Lower leg skin (tissue), 4 donors: ENCODE results near the gene NEO1. TPM values are rescaled to one million over a fixed set of nuclear protein-coding genes. Genes with fewer than 3 reads are reported as not detected.

Source experiments
- DNase-seq, 2 donors: peaks; one replicate each; pipeline ENCODE4 v3.0.0-alpha.2; 2019; ENCODE audit warnings: low spot score in 2 of 2
- H3K4me3 ChIP-seq: fragments of 200-600 bp; sonication (generic); 2 replicates; pipeline ENCODE4 v1.5.1; 2017; ENCODE audit warnings: mild to moderate bottlenecking, low read depth; ENCODE audit not compliant: poor library complexity, severe bottlenecking
- CTCF ChIP-seq, 3 donors: fragments of 450-650 bp; IDR thresholded peaks; one replicate each; pipeline ENCODE4 v1.5.1; 2016; ENCODE audit warnings: antibody characterized with exemption in 3 of 3, mild to moderate bottlenecking in 3 of 3, moderate library complexity in 2 of 3
- POLR2A ChIP-seq, 2 donors: fragments of 450-650 bp; IDR thresholded peaks; one replicate each; pipeline ENCODE4 v1.6.1; 2016 to 2017; ENCODE audit warnings: antibody characterized with exemption in 2 of 2, mild to moderate bottlenecking in 1 of 2, moderate library complexity in 1 of 2
- WGBS, 2 donors: methylation state at CpG; one replicate each; pipeline ENCODE4 v1.1.5; 2018; 5-methylcytosine and 5-hydroxymethylcytosine counted together
- intact Hi-C: fragments of 100-400 bp; cut with DNase I; formaldehyde crosslinking; loops from one replicate; pipeline ENCODE4 v1.15.0; 2023; ENCODE audit warnings: low total_unique reads
- total RNA-seq, 4 donors: library from RNA; depleted of rRNA; stranded (reverse); fragments of >200 nt; gene quantifications; one replicate each; pipeline ENCODE4 v1.1.0, GENCODE V29; 2016

The NEO1 gene
- total RNA-seq, 4 donors from 2014 or later, result 60.0 to 102 (median 80.9) TPM

- H3K4me3 ChIP-seq, result no peak overlapping the region
- TF ChIP-seq POLR2A (IDR thresholded peaks at IDR 0.05) (no peak), CTCF (IDR thresholded peaks at IDR 0.05) (no peak)
- WGBS, 2 donors, result 47 to 51% methylated on average over 5 of the region's 5 CpGs
- intact Hi-C loops, result no loop called here
- DNase-seq, result no peak
These were observed 86.9 kb downstream of the NEO1 start for GRCh38 chr15:73139041-73139743.

DNA sequence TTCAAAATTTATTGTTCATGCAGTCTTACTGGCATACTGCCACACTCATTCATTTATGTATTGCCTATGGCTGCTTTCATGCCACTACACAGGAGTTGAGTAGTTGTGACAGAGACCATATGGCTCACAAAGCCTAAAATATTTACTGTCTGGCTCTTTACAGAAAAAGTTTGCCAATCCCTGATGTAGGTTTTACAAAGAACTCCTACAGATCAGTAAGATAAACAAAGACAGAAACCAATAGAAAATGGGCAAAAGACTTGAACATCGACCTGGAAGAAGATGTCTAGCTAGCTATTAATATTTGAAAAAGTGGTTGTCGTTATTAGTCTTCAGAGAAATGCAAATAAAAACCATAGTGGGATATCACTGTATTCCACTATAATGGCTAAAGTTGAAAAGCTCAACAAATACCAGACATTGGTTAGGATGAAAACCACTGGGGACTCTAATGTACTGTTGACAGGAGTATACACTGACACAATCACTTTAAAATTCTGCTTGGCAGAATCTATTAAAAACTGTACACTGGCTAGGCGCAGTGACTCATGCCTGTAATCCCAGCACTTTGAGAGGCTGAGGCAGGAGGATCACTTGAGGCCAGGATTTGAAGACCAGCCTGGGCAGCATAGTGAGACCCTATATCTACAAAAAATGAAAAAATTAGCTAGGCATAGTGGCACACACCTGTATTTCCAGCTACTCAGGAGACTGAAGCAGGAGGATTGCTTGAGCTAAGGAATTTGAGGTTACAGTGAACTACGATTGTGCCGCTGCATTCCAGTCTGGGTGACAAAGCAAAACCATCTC is 87.7 kb downstream of the NEO1 start:
- no peak for DNase-seq
- intact Hi-C loops, result no loop called here
- TF ChIP-seq CTCF (IDR thresholded peaks at IDR 0.05), result no peak
- TF ChIP-seq POLR2A (IDR thresholded peaks at IDR 0.05), result no peak
- no peak overlapping the region for H3K4me3 ChIP-seq
- WGBS, 2 donors, result 74 to 77% methylated on average over 5 of the region's 5 CpGs

- intact Hi-C loops, result no loop called here
- TF ChIP-seq POLR2A (IDR thresholded peaks at IDR 0.05) (no peak), CTCF (IDR thresholded peaks at IDR 0.05) (no peak)
- no peak for DNase-seq
- H3K4me3 ChIP-seq, result no peak overlapping the region
- 44 to 55% methylated on average over 3 of the region's 3 CpGs for WGBS, 2 donors
These were observed 89.1 kb downstream of the NEO1 start for GRCh38 chr15:73141216-73141900.

- 90 to 95% methylated on average over 12 of the region's 12 CpGs for WGBS, 2 donors
- no peak for DNase-seq
These were observed 90.8 kb downstream of the NEO1 start for GRCh38 chr15:73142802-73143762.

More at GRCh38 chr15:73142802-73143762, 90.8 kb downstream of the NEO1 start:
- intact Hi-C loops, result no loop called here
- TF ChIP-seq POLR2A (IDR thresholded peaks at IDR 0.05) (no peak), CTCF (IDR thresholded peaks at IDR 0.05) (no peak)
- H3K4me3 ChIP-seq, result no peak overlapping the region
